Fibroblast of upper back skin (primary cell): ENCODE data around the gene PRKN.

Source experiments
- DNase-seq: peaks from one replicate; pipeline ENCODE4 v3.0.0-alpha.2; 2013

The PRKN gene

GRCh38 chr6:162727322-162728182 is at the start of gene PRKN, which contains the start of gene PACRG:
Gene PRKN (minus strand): TSS chr6:162727766.
Gene PACRG (plus strand): TSS chr6:162727974.
- DNase-seq: peak; percentile 96

GRCh38 chr6:162777091-162777490 is 49.5 kb upstream of the PRKN start:
- no peak for DNase-seq

GRCh38 chr6:162773996-162774395 is 46.4 kb upstream of the PRKN start:
- no peak for DNase-seq

- DNase-seq: no peak
These were observed 44.9 kb upstream of the PRKN start for GRCh38 chr6:162772466-162772865.

GRCh38 chr6:162770955-162771354 is 43.4 kb upstream of the PRKN start:
- no peak for DNase-seq

GRCh38 chr6:162770136-162770535 is 42.6 kb upstream of the PRKN start:
- DNase-seq: no peak

GRCh38 chr6:162753775-162754174 is 26.2 kb upstream of the PRKN start:
- DNase-seq: no peak

GRCh38 chr6:162751211-162751859 is 23.8 kb upstream of the PRKN start:
- DNase-seq: no peak

- peak; percentile 19 for DNase-seq
These were observed 23.2 kb upstream of the PRKN start for GRCh38 chr6:162750776-162751175.

GRCh38 chr6:162736961-162737360 is 9.4 kb upstream of the PRKN start:
- DNase-seq: no peak

- no peak for DNase-seq
These were observed 5.9 kb upstream of the PRKN start for GRCh38 chr6:162733489-162733888.

- no peak for DNase-seq
These were observed 2.9 kb upstream of the PRKN start for GRCh38 chr6:162730502-162730901.

- no peak for DNase-seq
These were observed 1.1 kb upstream of the PRKN start for GRCh38 chr6:162728706-162729105.

GRCh38 chr6:162728197-162728596 is 631 bp upstream of the PRKN start:
- no peak for DNase-seq

- peak; percentile 3 for DNase-seq
These were observed 632 bp downstream of the PRKN start for GRCh38 chr6:162726947-162727321.

- no peak for DNase-seq
These were observed 4.9 kb downstream of the PRKN start for GRCh38 chr6:162722633-162723032.

GRCh38 chr6:162722226-162722625 is 5.3 kb downstream of the PRKN start:
- no peak for DNase-seq

GRCh38 chr6:162721404-162721687 is 6.2 kb downstream of the PRKN start:
- no peak for DNase-seq

- no peak for DNase-seq
These were observed 8.0 kb downstream of the PRKN start for GRCh38 chr6:162719528-162719927.

- no peak for DNase-seq
These were observed 12.0 kb downstream of the PRKN start for GRCh38 chr6:162715601-162716000.

GRCh38 chr6:162713974-162714780 is 13.4 kb downstream of the PRKN start:
- DNase-seq: no peak

- no peak for DNase-seq
These were observed 14.9 kb downstream of the PRKN start for GRCh38 chr6:162712694-162713093.

- DNase-seq: no peak
These were observed 16.2 kb downstream of the PRKN start for GRCh38 chr6:162711376-162711775.

- no peak for DNase-seq
These were observed 16.6 kb downstream of the PRKN start for GRCh38 chr6:162710936-162711335.
